ENCODE measurements around the gene ZFHX3. TPM values are rescaled to one million over a fixed set of nuclear protein-coding genes. Genes with fewer than 3 reads are reported as not detected.

Gene ZFHX3
- total RNA-seq, 2 donors from 2014 or later: 11.9 to 12.6 TPM

DNA sequence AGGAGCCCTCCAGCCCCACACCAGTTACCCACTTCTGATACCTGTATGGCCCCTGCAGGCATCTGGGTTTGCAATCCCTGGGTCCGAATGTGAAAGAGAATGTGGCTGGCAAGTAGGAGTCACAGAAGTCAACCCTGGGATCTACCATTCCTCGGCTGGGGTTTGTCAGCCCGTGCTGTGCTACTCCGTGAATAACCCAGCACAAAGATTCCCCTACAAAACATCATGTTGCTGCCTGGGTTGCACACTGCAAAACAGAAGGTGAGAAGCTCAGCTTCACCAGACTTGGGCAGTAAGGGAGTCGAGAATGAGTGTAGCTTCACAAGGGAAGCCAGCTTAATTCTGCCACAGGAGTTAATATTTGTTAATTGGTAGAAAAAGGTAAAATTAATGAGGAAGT, 137.1 kb downstream of the ZFHX3 start:
- ATAC-seq (no peak), DNase-seq (no peak)
- intact Hi-C loops (cut with DNase I): no loop called here

GRCh38 chr16:72910381-72910780, 137.5 kb downstream of the ZFHX3 start:
- intact Hi-C loops (cut with DNase I): no loop called here
- ATAC-seq (no peak), DNase-seq (no peak)

- ATAC-seq: no peak
- intact Hi-C loops (cut with DNase I): no loop called here
- no peak for DNase-seq
These were observed 138.7 kb downstream of the ZFHX3 start for GRCh38 chr16:72909196-72909595.

DNA sequence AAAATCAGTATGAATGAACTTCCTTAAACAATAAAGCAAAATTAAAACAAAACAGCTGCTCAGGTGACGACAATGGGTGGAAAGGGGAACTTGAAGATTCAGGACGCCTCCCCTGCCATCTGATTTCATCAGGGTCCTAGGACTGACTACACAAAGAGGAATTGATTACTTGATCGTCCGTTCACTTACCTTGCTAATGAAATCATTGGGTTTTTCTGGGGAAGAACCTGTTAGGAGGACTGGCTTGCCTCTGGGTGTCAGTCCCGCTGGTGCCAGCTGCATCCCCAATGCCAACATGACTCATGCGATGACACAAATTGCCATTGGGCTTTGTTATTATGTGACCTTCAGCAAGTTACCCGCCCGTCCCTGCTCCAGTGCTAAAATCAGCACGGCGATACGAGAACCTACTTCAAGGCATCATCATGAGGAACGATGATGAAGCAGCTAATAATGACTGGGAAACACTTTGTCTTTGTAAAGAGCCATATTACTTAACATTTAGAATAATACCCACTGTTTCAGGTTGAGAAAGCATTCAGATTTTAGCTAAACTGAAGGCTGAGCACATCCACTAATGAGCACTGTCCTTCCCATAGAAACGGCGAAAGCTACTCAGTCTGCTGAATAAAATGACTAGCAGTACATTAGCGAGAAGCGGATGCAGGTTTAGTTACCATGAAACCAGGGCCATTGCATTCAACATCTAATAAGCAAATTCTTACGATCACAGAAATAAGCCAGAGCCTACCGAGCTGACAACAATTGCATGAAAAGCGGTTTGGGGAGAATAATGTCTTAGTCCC, 139.4 kb downstream of the ZFHX3 start:
- intact Hi-C loops (cut with DNase I): no loop called here
- DNase-seq (no peak), ATAC-seq (no peak)

- intact Hi-C loops (cut with DNase I): no loop called here
- DNase-seq (no peak), ATAC-seq (no peak)
These were observed 142.3 kb downstream of the ZFHX3 start for GRCh38 chr16:72905581-72905980.

DNA sequence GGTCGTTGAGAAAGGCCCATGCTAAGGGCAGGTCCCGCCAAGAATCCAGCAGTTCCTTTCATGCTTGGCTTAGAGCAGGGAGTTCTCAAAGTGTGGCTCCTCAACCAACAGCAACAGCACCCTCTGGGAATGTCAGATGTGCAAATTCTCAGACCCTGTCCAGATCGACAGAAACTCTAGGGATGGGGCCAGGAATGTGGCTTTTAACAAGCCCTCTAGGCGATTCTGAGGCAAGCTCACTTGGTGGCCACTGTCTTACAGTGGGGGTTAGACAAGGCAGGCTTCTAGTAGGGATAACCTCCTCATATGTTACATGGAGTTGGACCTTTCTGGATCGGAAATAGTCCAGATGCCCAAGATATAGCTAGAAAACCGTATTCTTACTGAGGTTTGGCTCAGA, 144.8 kb downstream of the ZFHX3 start:
- intact Hi-C loops (cut with DNase I): no loop called here
- DNase-seq (no peak), ATAC-seq (no peak)

GRCh38 chr16:72902206-72902605, 145.7 kb downstream of the ZFHX3 start:
- no peak for ATAC-seq
- intact Hi-C loops (cut with DNase I): no loop called here
- no peak for DNase-seq

GRCh38 chr16:72901000-72901627, 146.8 kb downstream of the ZFHX3 start:
- DNase-seq: no peak
- intact Hi-C loops (cut with DNase I): no loop called here
- no peak for ATAC-seq

GRCh38 chr16:72898216-72898825, 149.6 kb downstream of the ZFHX3 start:
- ATAC-seq: no peak
- intact Hi-C loops (cut with DNase I): no loop called here
- DNase-seq: no peak

DNA sequence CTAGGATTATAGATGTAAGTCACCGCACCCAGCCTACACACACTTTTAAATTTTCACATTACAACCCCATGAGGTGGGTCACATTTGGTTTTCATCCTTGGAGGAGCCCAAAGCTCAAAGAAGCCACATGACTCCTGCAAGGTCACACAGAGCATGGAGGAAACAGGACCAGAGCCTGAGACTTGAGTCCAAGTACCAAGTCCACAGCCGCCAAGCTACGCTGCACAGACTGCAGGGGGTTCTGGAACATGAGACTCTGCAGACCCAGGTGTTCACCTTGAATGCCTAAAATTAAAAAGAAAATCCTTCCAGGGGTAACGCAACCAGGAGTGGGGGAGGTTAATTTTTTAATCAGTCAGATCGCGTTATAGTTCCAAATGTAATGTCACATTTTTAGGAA, 150.2 kb downstream of the ZFHX3 start:
- intact Hi-C loops (cut with DNase I): no loop called here
- ATAC-seq (no peak), DNase-seq (no peak)

DNA sequence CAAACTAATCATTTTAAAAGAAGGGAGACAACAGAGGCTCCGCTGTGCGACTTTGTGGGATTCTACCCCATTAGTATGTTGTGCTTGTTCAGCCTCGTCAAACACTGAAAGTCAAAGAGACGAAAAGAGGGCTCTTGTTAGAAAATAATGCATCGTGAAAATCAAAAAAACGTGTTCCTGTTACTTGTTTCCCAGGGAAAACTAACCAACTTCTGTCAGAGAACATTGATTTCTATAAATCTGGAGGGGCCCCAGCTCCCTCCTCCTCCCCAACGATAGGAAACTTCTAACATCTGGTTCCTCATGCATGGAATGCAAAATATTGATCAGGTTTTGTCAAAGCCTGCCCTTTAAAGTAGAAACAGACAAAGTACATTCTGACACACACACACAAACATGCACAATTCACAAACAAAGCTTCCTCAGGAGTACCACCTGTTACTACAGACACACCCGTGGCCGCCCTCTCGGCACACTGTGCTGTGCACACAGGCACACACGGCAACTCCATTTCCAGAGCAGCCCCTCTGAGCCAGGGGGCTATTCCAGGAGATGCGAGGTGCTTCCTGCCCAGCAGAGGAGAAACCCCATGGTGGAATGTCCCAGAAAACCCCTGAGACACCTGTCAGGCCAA, 151.3 kb downstream of the ZFHX3 start:
- intact Hi-C loops (cut with DNase I): no loop called here
- ATAC-seq: no peak
- DNase-seq: no peak

- ATAC-seq (peak; percentile 29 to 72), DNase-seq (no peak)
- intact Hi-C loops (cut with DNase I): no loop called here
These were observed 152.0 kb downstream of the ZFHX3 start for GRCh38 chr16:72895951-72896350.

DNA sequence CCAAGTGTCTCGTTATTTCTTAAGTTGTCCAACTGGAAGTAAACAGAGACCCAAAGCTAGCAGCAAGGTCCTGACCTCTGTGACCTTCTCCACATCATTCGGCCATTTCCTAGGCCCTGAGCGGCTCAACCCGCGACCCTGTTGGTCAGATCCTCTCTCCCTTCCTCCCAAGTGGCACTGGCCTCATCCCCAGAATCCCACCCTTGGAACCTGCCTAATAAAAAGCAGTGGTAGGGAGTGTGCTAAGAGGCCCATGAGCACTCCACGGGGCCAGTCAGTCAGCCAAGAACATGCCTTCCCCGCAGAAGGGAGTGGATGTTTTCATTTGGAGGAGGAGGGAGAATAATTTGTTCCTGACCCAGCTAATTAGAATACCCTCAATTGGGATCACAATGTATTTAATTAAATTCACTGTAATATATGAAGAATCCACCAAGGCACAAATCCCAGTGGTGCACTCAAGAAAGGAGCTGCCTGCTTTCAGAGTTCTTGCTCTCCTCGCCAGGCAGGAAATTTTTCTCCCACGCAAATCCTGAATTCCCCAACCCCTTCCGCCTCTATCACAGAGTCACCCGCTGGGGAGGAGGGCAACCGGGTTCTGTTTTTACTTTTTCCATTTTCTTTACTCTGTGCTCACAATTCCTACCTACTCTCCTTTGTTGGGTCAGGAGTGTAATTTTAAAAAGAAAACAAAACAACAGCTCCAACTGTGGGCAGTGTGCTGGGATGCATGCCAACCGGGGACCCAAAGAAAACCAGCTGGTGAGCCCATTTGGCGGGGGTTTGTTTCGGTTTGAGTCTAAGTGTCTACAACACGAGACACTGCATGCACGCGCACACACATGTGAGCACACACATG, 153.4 kb downstream of the ZFHX3 start:
- ATAC-seq (peak; percentile 55 to 72), DNase-seq (peak; percentile 42)
- intact Hi-C loops (cut with DNase I): no loop called here

- DNase-seq (no peak), ATAC-seq (no peak)
- intact Hi-C loops (cut with DNase I): no loop called here
These were observed 156.4 kb downstream of the ZFHX3 start for GRCh38 chr16:72891291-72892227.

DNA sequence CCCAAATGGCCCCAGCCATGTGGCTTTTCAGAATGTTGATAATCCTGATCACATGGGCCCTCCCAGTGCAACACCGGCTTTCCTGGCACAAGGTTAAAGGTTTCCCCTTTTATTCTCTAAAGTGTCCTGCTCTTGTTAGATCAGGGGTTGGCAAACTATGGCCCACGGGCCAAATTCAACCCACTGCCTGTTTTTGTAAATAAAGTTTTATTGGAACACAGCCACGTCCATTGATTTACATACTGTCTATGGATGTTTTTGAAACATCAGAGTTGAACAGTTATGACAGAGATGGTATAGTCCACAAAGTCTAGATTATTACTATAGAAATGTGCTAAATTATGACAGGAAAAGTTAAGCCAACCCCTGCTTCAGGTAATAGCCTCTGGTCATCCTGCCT, 157.3 kb downstream of the ZFHX3 start:
- intact Hi-C loops (cut with DNase I): no loop called here
- ATAC-seq (no peak), DNase-seq (no peak)

GRCh38 chr16:72889616-72890582, 158.0 kb downstream of the ZFHX3 start:
- intact Hi-C loops (cut with DNase I): no loop called here

GRCh38 chr16:72887537-72887936, 160.4 kb downstream of the ZFHX3 start:
- intact Hi-C loops (cut with DNase I): no loop called here
- ATAC-seq (no peak), DNase-seq (no peak)

More at GRCh38 chr16:72889616-72890582, 158.0 kb downstream of the ZFHX3 start:
- ATAC-seq (no peak), DNase-seq (no peak)
